ENCODE results near the gene NOTCH4.

NOTCH4 gene

GRCh38 chr6:32204268-32204715, 19.6 kb downstream of the NOTCH4 start:
- no peak for DNase-seq (ENCODE audit: low spot score)
- no peak for TF ChIP-seq CTCF (IDR thresholded peaks at IDR 0.05; ENCODE audit: extremely low read depth, missing control alignments)

- TF ChIP-seq CTCF (IDR thresholded peaks at IDR 0.05; ENCODE audit: extremely low read depth, missing control alignments) = no peak
- DNase-seq (ENCODE audit: low spot score) = no peak
Observed at GRCh38 chr6:32203426-32204267, 20.2 kb downstream of the NOTCH4 start.

- no peak for TF ChIP-seq CTCF (IDR thresholded peaks at IDR 0.05; ENCODE audit: extremely low read depth, missing control alignments)
Observed at GRCh38 chr6:32202186-32202585, 21.7 kb downstream of the NOTCH4 start.

GRCh38 chr6:32200711-32201475, 23.0 kb downstream of the NOTCH4 start:
- no peak for DNase-seq (ENCODE audit: low spot score)
- no peak for TF ChIP-seq CTCF (IDR thresholded peaks at IDR 0.05; ENCODE audit: extremely low read depth, missing control alignments)

More at GRCh38 chr6:32202186-32202585, 21.7 kb downstream of the NOTCH4 start:
- no peak for DNase-seq (ENCODE audit: low spot score)

GRCh38 chr6:32198866-32199265, 25.0 kb downstream of the NOTCH4 start:
- no peak for DNase-seq (ENCODE audit: low spot score)
- TF ChIP-seq CTCF (IDR thresholded peaks at IDR 0.05; ENCODE audit: extremely low read depth, missing control alignments) = no peak

- no peak for DNase-seq (ENCODE audit: low spot score)
- no peak for TF ChIP-seq CTCF (IDR thresholded peaks at IDR 0.05; ENCODE audit: extremely low read depth, missing control alignments)
Observed at GRCh38 chr6:32198345-32198696, 25.5 kb downstream of the NOTCH4 start.
